IMR-90 (cell line): ENCODE results near the gene C6orf120. TPM values are rescaled to one million over a fixed set of nuclear protein-coding genes. Genes with fewer than 3 reads are reported as not detected.

Experiments used
- ATAC-seq: fragments of 200-7000 bp; cut with Tn5 transposase; 2 replicates; pipeline ENCODE4 v1.9.1; 2020; ENCODE audit warnings: low read depth, mild to moderate bottlenecking, moderate library complexity
- BruUV-seq: library from RNA; stranded (reverse); fragments of 400-500 nt; replicated peaks from 2 replicates; lab custom pipeline; 2021; lab: Mats Ljungman, UMichigan
- CTCF ChIA-PET: fragments of 300-600 bp; formaldehyde crosslinking; extraction: SDS; loops from one replicate; lab custom pipeline; 2021; ENCODE audit warnings: antibody characterized with exemption; lab: Yijun Ruan, JAX
- POLR2A ChIA-PET: fragments of 300-600 bp; sonication (Branson Sonifier 250); formaldehyde crosslinking; loops from one replicate; lab custom pipeline; 2022; ENCODE audit warnings: antibody characterized with exemption; ENCODE audit not compliant: unreplicated experiment; lab: Charles Lee
- DNase-seq: peaks from one replicate; pipeline ENCODE4 v3.0.0; 2013
- H2AFZ ChIP-seq: replicated peaks from 2 replicates; pipeline ENCODE3; 2013; ENCODE audit warnings: low read length, mild to moderate bottlenecking; ENCODE audit not compliant: poor library complexity
- H2AK5ac ChIP-seq: 2 replicates; pipeline ENCODE4 v1.6.1; 2013; ENCODE audit warnings: low read depth, low read length, inconsistent platforms
- H2AK9ac ChIP-seq: replicated peaks from 2 replicates; pipeline ENCODE3; 2013; ENCODE audit warnings: mild to moderate bottlenecking, low read depth, low read length, moderate library complexity; ENCODE audit not compliant: poor library complexity
- H2BK120ac ChIP-seq: 2 replicates; pipeline ENCODE4 v1.6.1; 2013; ENCODE audit warnings: low read depth, low read length, inconsistent platforms
- H2BK15ac ChIP-seq: 3 replicates; pipeline ENCODE4 v1.6.1; 2013; ENCODE audit warnings: low read depth, low read length, inconsistent platforms
- H2BK20ac ChIP-seq: 2 replicates; pipeline ENCODE4 v1.6.1; 2013; ENCODE audit warnings: low read depth, mild to moderate bottlenecking, inconsistent platforms, low read length, moderate library complexity
- H2BK5ac ChIP-seq: 2 replicates; pipeline ENCODE4 v1.6.1; 2013; ENCODE audit warnings: mild to moderate bottlenecking, low read depth, low read length, inconsistent platforms; ENCODE audit not compliant: poor library complexity, severe bottlenecking
- H3K14ac ChIP-seq: replicated peaks from 2 replicates; pipeline ENCODE4 v1.6.1; 2013; ENCODE audit warnings: low read depth, low read length, inconsistent platforms
- H3K18ac ChIP-seq: 2 replicates; pipeline ENCODE4 v1.6.1; 2013; ENCODE audit warnings: low read depth, low read length, control low read depth
- H3K23ac ChIP-seq: 2 replicates; pipeline ENCODE4 v1.6.1; 2013; ENCODE audit warnings: low read depth, low read length, inconsistent platforms
- H3K27ac ChIP-seq: 2 replicates; pipeline ENCODE4 v1.5.1; 2013; ENCODE audit warnings: mild to moderate bottlenecking, control low read depth, low read length; ENCODE audit not compliant: insufficient read depth
- H3K27me3 ChIP-seq: 2 replicates; pipeline ENCODE4 v1.6.1; 2013; ENCODE audit warnings: low read length; ENCODE audit not compliant: control insufficient read depth, insufficient read depth
- H3K36me3 ChIP-seq: 2 replicates; pipeline ENCODE4 v1.6.1; 2013; ENCODE audit warnings: low read length, mixed read lengths; ENCODE audit not compliant: control insufficient read depth, insufficient read depth
- H3K4ac ChIP-seq: 2 replicates; pipeline ENCODE4 v1.6.1; 2013; ENCODE audit warnings: low read depth, low read length, inconsistent platforms
- H3K4me1 ChIP-seq: 2 replicates; pipeline ENCODE4 v1.6.1; 2013; ENCODE audit warnings: low read length, mixed read lengths; ENCODE audit not compliant: control insufficient read depth, insufficient read depth
- H3K4me2 ChIP-seq: 2 replicates; pipeline ENCODE4 v1.6.1; 2013; ENCODE audit warnings: low read depth, mild to moderate bottlenecking, control low read depth, low read length, moderate library complexity
- H3K4me3 ChIP-seq: 2 replicates; pipeline ENCODE4 v1.5.1; 2013; ENCODE audit warnings: low read depth, mild to moderate bottlenecking, control low read depth, low read length, moderate library complexity; ENCODE audit not compliant: insufficient read depth
- H3K56ac ChIP-seq: 2 replicates; pipeline ENCODE4 v1.6.1; 2013; ENCODE audit warnings: low read length, inconsistent platforms; ENCODE audit not compliant: insufficient read depth; ENCODE audit errors: extremely low read depth
- H3K79me1 ChIP-seq, 2 experiments: 2 replicates each; pipeline ENCODE4 v1.6.1; 2013; ENCODE audit warnings: low read length in 2 of 2, inconsistent platforms in 1 of 2, low read depth in 1 of 2
- H3K9ac ChIP-seq: 2 replicates; pipeline ENCODE4 v1.6.1; 2013; ENCODE audit warnings: low read depth, low read length, control low read depth
- H3K9me1 ChIP-seq: 2 replicates; pipeline ENCODE4 v1.6.1; 2013; ENCODE audit warnings: low read length, inconsistent platforms; ENCODE audit not compliant: insufficient read depth
- H3K9me3 ChIP-seq: 2 replicates; pipeline ENCODE4 v1.6.1; 2013; ENCODE audit warnings: low read length; ENCODE audit not compliant: control insufficient read depth, insufficient read depth
- H4K20me1 ChIP-seq: 2 replicates; pipeline ENCODE4 v1.6.1; 2013; ENCODE audit warnings: low read length, inconsistent platforms; ENCODE audit not compliant: insufficient read depth
- H4K5ac ChIP-seq: 2 replicates; pipeline ENCODE4 v1.6.1; 2013; ENCODE audit warnings: mild to moderate bottlenecking, low read depth, low read length, control low read depth
- H4K8ac ChIP-seq, 2 experiments: 2 replicates each; pipeline ENCODE4 v1.6.1; 2013; ENCODE audit warnings: low read depth in 2 of 2, low read length in 2 of 2, control low read depth in 1 of 2, inconsistent platforms in 1 of 2
- H4K91ac ChIP-seq: 2 replicates; pipeline ENCODE4 v1.6.1; 2013; ENCODE audit warnings: low read depth, low read length, inconsistent platforms; ENCODE audit not compliant: insufficient read depth
- BHLHE40 ChIP-seq: fragments of 150-350 bp; IDR thresholded peaks from 2 replicates; pipeline ENCODE4 v1.6.1; 2016; ENCODE audit warnings: mild to moderate bottlenecking, low read depth, low read length
- ELK1 ChIP-seq: fragments of 150-350 bp; IDR thresholded peaks from 2 replicates; pipeline ENCODE4 v1.6.1; 2016; ENCODE audit warnings: low read depth, mild to moderate bottlenecking, low read length, moderate library complexity, borderline replicate concordance
- FOS ChIP-seq: fragments of 150-350 bp; IDR thresholded peaks from 2 replicates; pipeline ENCODE4 v1.6.1; 2016; ENCODE audit warnings: low read depth, low read length
- MAFK ChIP-seq: IDR thresholded peaks from 2 replicates; pipeline ENCODE4 v1.6.1; 2012; ENCODE audit warnings: low read depth, low read length, improper control_type of control experiment
- MXI1 ChIP-seq: IDR thresholded peaks from 2 replicates; pipeline ENCODE4 v1.6.1; 2012; ENCODE audit warnings: low read depth, mild to moderate bottlenecking, low read length, moderate library complexity, borderline replicate concordance
- NFE2L2 ChIP-seq: fragments of 150-350 bp; IDR thresholded peaks from 2 replicates; pipeline ENCODE4 v1.6.1; 2016; ENCODE audit warnings: low read depth, mild to moderate bottlenecking, low read length
- POLR2A ChIP-seq: IDR thresholded peaks from 2 replicates; pipeline ENCODE4 v1.6.1; 2012; ENCODE audit warnings: mild to moderate bottlenecking, low read depth, low read length
- RAD21 ChIP-seq: IDR thresholded peaks from 2 replicates; pipeline ENCODE4 v1.6.1; 2012; ENCODE audit warnings: low read length, improper control_type of control experiment
- USF2 ChIP-seq: fragments of 150-350 bp; IDR thresholded peaks from 2 replicates; pipeline ENCODE4 v1.6.1; 2017; ENCODE audit warnings: mild to moderate bottlenecking, antibody characterized with exemption, low read length, low read depth
- WGBS, 2 experiments: methylation state at CpG; one replicate each; pipeline versions ENCODE4 v1.1.5 to v1.1.7; 2013; ENCODE audit warnings: missing lambda C conversion rate in 2 of 2; ENCODE audit not compliant: insufficient read length in 1 of 2; ENCODE audit errors: extremely low coverage in 2 of 2; 5-methylcytosine and 5-hydroxymethylcytosine counted together
- dilution Hi-C: fragments of 300-500 bp; cut with HindIII; formaldehyde crosslinking; loops from one replicate; pipeline ENCODE4 v1.14.3; 2018; ENCODE audit warnings: low sequenced_read_pairs; ENCODE audit not compliant: unreplicated experiment
- in situ Hi-C: fragments of 300-500 bp; cut with MboI; formaldehyde crosslinking; loops from 3 replicates; pipeline ENCODE4 v1.14.3; 2019; ENCODE audit warnings: low sequenced_read_pairs, inconsistent platforms, mixed read lengths
- intact Hi-C: fragments of 100-400 bp; cut with micrococcal nuclease; formaldehyde crosslinking; loops from 2 replicates; pipeline ENCODE4 v1.10.0; 2022
- polyA plus RNA-seq, 3 experiments: library from polyadenylated mRNA; depleted of rRNA; stranded (reverse); fragments of >200 nt; gene quantifications; 2 replicates each; pipeline ENCODE4 v1.2.3, GENCODE V29; 2012; ENCODE audit warnings: low replicate concordance in 1 of 3
- total RNA-seq: library from RNA; depleted of rRNA; stranded (reverse); fragments of >200 nt; gene quantifications from 2 replicates; pipeline ENCODE4 v1.2.3, GENCODE V29; 2012
- TF ChIP-seq, protein P1 (sequence below): conservative IDR thresholded peaks from 2 replicates; pipeline ENCODE4 v1.5.1; 2012; ENCODE audit warnings: mild to moderate bottlenecking, low read depth, low read length, improper control_type of control experiment

Gene C6orf120
- total and polyA plus RNA-seq, 2 of the 4 experiments (the other 2 are of a cell fraction): 21.4 to 26.7 TPM

DNA sequence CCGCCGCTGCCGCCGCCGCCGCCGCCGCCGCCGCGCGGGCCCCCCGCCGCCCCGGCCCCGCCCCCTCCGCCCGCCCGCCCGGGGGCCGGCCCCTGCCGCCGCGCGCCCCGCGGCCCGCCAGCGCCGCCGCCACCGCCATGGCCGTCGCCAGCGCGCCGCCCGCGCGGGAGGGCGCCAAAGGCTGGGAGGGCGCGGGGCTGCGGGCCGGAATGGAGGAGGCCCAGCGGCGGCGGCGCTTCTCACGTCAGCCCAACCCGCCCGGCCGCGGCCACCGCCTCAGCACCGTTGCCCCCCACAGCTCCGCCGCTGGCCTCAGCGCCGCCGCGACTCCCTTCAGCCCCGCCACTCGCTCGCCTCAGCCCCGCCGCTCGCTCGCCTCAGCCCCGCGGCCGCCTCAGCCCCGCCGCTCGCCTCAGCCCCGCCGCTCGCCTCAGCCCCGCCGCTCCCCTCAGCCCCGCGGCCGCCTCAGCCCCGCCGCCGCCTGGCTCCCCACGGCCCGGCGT lies 22.1 kb downstream of the C6orf120 start:
- peak; percentile 62 for ATAC-seq
- H3K23ac ChIP-seq: no peak overlapping the region
- WGBS, 2 experiments: 0% methylated on average over 18 of the region's 89 CpGs; no CpG with 5 or more reads in 1 of the 2 experiments
- no TSS peak for BruUV-seq
- peak overlapping the region; percentile 98 for H3K4me3 ChIP-seq
- H3K4ac ChIP-seq: no peak overlapping the region
- no peak overlapping the region for H4K5ac ChIP-seq
- peak overlapping the region; percentile 70 for H3K27ac ChIP-seq
- no peak overlapping the region for H2BK120ac ChIP-seq
- H3K14ac ChIP-seq: no peak overlapping the region
- no peak overlapping the region for H3K4me2 ChIP-seq
- in situ Hi-C loops (no loop called here), dilution Hi-C loops (no loop called here), intact Hi-C loops (loop anchor here (1.0 to 5.0 kb wide), 6 partner anchors 19 to 808 kb away; partner anchors contain the start of genes DYNLT2, ERMARD and FAM120B)
- H3K9me1 ChIP-seq: peaks cover 2% of the 10 kb centered on the region; the same call in 1 of the 2 replicates
- no peaks in the 10 kb centered on the region for H3K27me3 ChIP-seq
- no peak overlapping the region for H3K18ac ChIP-seq
- no peaks in the 10 kb centered on the region; the same call in 1 of the 2 replicates for H3K36me3 ChIP-seq
- no peak overlapping the region for H2BK20ac ChIP-seq
- no peak for DNase-seq
- no peak overlapping the region for H2AK5ac ChIP-seq
- H2BK15ac ChIP-seq: no peak overlapping the region
- H4K91ac ChIP-seq: no peak overlapping the region
- H3K4me1 ChIP-seq: peaks cover 4% of the 10 kb centered on the region; the same call in 1 of the 2 replicates
- no peak overlapping the region for H3K56ac ChIP-seq
- no peak for TF ChIP-seq USF2
- TF ChIP-seq RAD21: no peak
- no peak for TF ChIP-seq MXI1
- TF ChIP-seq POLR2A: no peak
- no peak for TF ChIP-seq NFE2L2
- TF ChIP-seq ELK1: no peak
- no peak for TF ChIP-seq BHLHE40
- TF ChIP-seq, protein P1, sequence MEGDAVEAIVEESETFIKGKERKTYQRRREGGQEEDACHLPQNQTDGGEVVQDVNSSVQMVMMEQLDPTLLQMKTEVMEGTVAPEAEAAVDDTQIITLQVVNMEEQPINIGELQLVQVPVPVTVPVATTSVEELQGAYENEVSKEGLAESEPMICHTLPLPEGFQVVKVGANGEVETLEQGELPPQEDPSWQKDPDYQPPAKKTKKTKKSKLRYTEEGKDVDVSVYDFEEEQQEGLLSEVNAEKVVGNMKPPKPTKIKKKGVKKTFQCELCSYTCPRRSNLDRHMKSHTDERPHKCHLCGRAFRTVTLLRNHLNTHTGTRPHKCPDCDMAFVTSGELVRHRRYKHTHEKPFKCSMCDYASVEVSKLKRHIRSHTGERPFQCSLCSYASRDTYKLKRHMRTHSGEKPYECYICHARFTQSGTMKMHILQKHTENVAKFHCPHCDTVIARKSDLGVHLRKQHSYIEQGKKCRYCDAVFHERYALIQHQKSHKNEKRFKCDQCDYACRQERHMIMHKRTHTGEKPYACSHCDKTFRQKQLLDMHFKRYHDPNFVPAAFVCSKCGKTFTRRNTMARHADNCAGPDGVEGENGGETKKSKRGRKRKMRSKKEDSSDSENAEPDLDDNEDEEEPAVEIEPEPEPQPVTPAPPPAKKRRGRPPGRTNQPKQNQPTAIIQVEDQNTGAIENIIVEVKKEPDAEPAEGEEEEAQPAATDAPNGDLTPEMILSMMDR: no peak
- no peak for TF ChIP-seq FOS
- TF ChIP-seq MAFK: no peak
- no peaks in the 10 kb centered on the region for H3K9me3 ChIP-seq
- H3K79me1 ChIP-seq: peaks cover 9 to 24% of the 10 kb centered on the region in 2 experiments
- ChIA-PET POLR2A (no interaction called here), CTCF (no interaction called here)
- peak overlapping the region; percentile 91 for H2BK5ac ChIP-seq
- no peak overlapping the region; a peak in 1 of 4 replicates for H4K8ac ChIP-seq
- peaks cover 11% of the 10 kb centered on the region for H4K20me1 ChIP-seq
- H2AFZ ChIP-seq: peak overlapping the region; percentile 89
- H2AK9ac ChIP-seq: peak overlapping the region; percentile 48
- H3K9ac ChIP-seq: peak overlapping the region; percentile 64
